K562 (cell line): ENCODE data around the gene DIPK1A. TPM values are rescaled to one million over a fixed set of nuclear protein-coding genes. Genes with fewer than 3 reads are reported as not detected.

Experiments used
- ATAC-seq: fragments of 200-7000 bp; cut with Tn5 transposase; 3 replicates; pipeline ENCODE4 v1.9.1; 2020; ENCODE audit warnings: moderate library complexity
- Bru-seq: library from RNA; stranded (reverse); fragments of 400-500 nt; gene quantifications from one replicate; lab custom pipeline; 2021; lab: Mats Ljungman, UMichigan
- BruChase-seq, 2 experiments: library from RNA; stranded (reverse); fragments of 400-500 nt; gene quantifications; one replicate each; lab custom pipeline; 2021; lab: Mats Ljungman, UMichigan
- BruUV-seq: library from RNA; stranded (reverse); fragments of 400-500 nt; replicated peaks from 2 replicates; lab custom pipeline; 2021; lab: Mats Ljungman, UMichigan
- CTCF ChIA-PET: fragments of 300-600 bp; formaldehyde crosslinking; extraction: SDS; loops from one replicate; lab custom pipeline; 2021; ENCODE audit warnings: low intra/inter-chr PET ratio; lab: Yijun Ruan, JAX
- POLR2A ChIA-PET: fragments of 300-600, 350-650 bp; sonication (Branson Sonifier 250); formaldehyde crosslinking; extraction: SDS; loops from one replicate; lab custom pipeline; 2021; ENCODE audit warnings: antibody characterized with exemption, inconsistent platforms; lab: Yijun Ruan, JAX
- DNase-seq, 4 experiments: peaks; one replicate each; pipeline versions ENCODE4 v3.0.0 to v3.0.0-alpha.2; 2011 to 2018; ENCODE audit warnings: low spot score in 3 of 4, mixed read lengths in 3 of 4; ENCODE audit errors: extremely low read depth in 1 of 4
- FAIRE-seq: peaks from 2 replicates; lab custom pipeline; 2011; peaks lifted over from hg19 to GRCh38; lab: Jason Lieb, UNC
- H2AFZ ChIP-seq: 2 replicates; pipeline ENCODE4 v1.6.0; 2011; ENCODE audit warnings: low read depth, low read length, control low read depth, inconsistent platforms
- H3K27ac ChIP-seq: fragments of 200-600 bp; 3 replicates; pipeline ENCODE4 v1.8.0; 2011; ENCODE audit warnings: low read depth, mild to moderate bottlenecking, control low read depth, inconsistent platforms, low read length, moderate library complexity, mixed read lengths; ENCODE audit errors: extremely low read depth
- H3K27me3 ChIP-seq, 2 experiments: fragments of 300-600 bp in 1 of 2; 2 replicates in 1 of 2; 3 replicates in 1 of 2; pipeline versions ENCODE4 v1.6.0 to v1.8.0; 2011; ENCODE audit warnings: inconsistent platforms in 2 of 2, low read length in 2 of 2, mild to moderate bottlenecking in 1 of 2, mixed read lengths in 1 of 2, moderate library complexity in 1 of 2; ENCODE audit not compliant: control insufficient read depth in 2 of 2, insufficient read depth in 2 of 2
- H3K36me3 ChIP-seq: fragments of 300-600 bp; 3 replicates; pipeline ENCODE4 v1.8.0; 2011; ENCODE audit warnings: mild to moderate bottlenecking, low read length, inconsistent platforms; ENCODE audit not compliant: control insufficient read depth, insufficient read depth
- H3K4me1 ChIP-seq, 2 experiments: fragments of 200-600 bp in 1 of 2; replicated peaks in 1 of 2; 2 replicates in 1 of 2; 3 replicates in 1 of 2; pipeline versions ENCODE4 v1.5.1 to v1.8.0; 2011; ENCODE audit warnings: inconsistent platforms in 2 of 2, low read length in 2 of 2, mild to moderate bottlenecking in 1 of 2, mixed read lengths in 1 of 2, moderate library complexity in 1 of 2; ENCODE audit not compliant: control insufficient read depth in 2 of 2, insufficient read depth in 2 of 2
- H3K4me2 ChIP-seq: 2 replicates; pipeline ENCODE4 v1.6.1; 2011; ENCODE audit warnings: low read length, control low read depth, inconsistent platforms, mixed read lengths; ENCODE audit not compliant: insufficient read depth
- H3K4me3 ChIP-seq: fragments of 200-600 bp; sonication (generic), shearing (Covaris generic); 2 replicates; pipeline ENCODE4 v1.5.1; 2016; ENCODE audit warnings: control low read depth, inconsistent platforms
- H3K79me2 ChIP-seq: fragments of 200-600 bp; 3 replicates; pipeline ENCODE4 v1.8.0; 2011; ENCODE audit warnings: low read length, inconsistent platforms; ENCODE audit not compliant: control insufficient read depth, insufficient read depth
- H3K9ac ChIP-seq, 2 experiments: 2 replicates each; pipeline versions ENCODE4 v1.6.0 to v1.6.1; 2011; ENCODE audit warnings: low read depth in 2 of 2, low read length in 2 of 2, control low read depth in 1 of 2, inconsistent platforms in 1 of 2, mild to moderate bottlenecking in 1 of 2, mixed read lengths in 1 of 2; ENCODE audit not compliant: insufficient read depth in 1 of 2
- H3K9me1 ChIP-seq: one replicate; pipeline ENCODE4 v1.6.0; 2011; ENCODE audit warnings: inconsistent platforms, mild to moderate bottlenecking, low read length, moderate library complexity; ENCODE audit not compliant: control insufficient read depth, insufficient read depth
- H3K9me3 ChIP-seq: replicated peaks from 2 replicates; pipeline ENCODE4 v1.5.1; 2011; ENCODE audit warnings: low read depth, low read length, inconsistent platforms; ENCODE audit not compliant: control insufficient read depth, insufficient read depth
- H4K20me1 ChIP-seq: replicated peaks from 2 replicates; pipeline ENCODE4 v1.6.1; 2011; ENCODE audit warnings: low read length, inconsistent platforms, mixed read lengths; ENCODE audit not compliant: control insufficient read depth, insufficient read depth
- CBFB ChIP-seq: sonication (generic); formaldehyde crosslinking; IDR thresholded peaks from 2 replicates; pipeline ENCODE4 v1.4.0; 2020; ENCODE audit warnings: mild to moderate bottlenecking, missing genetic modification reagents
- HNRNPH1 ChIP-seq: fragments of 200-400 bp; formaldehyde crosslinking; optimal IDR thresholded peaks from 2 replicates; pipeline ENCODE3; 2017; ENCODE audit warnings: low read depth, mild to moderate bottlenecking, low read length, moderate library complexity
- NR2F6 ChIP-seq: fragments of 450-650 bp; formaldehyde crosslinking; IDR thresholded peaks from 2 replicates; pipeline ENCODE4 v1.4.0; 2020; ENCODE audit warnings: mild to moderate bottlenecking
- RFX7 ChIP-seq: fragments of 250-450 bp; sonication (Bioruptor Pico); IDR thresholded peaks from 2 replicates; pipeline ENCODE4 v1.5.1; 2021; ENCODE audit warnings: mild to moderate bottlenecking
- SAFB2 ChIP-seq: fragments of 200-400 bp; formaldehyde crosslinking; IDR thresholded peaks from 2 replicates; pipeline ENCODE4 v1.6.1; 2018; ENCODE audit warnings: borderline replicate concordance, low read length, low read depth, moderate library complexity; ENCODE audit not compliant: severe bottlenecking
- THRAP3 ChIP-seq: fragments of 450-650 bp; IDR thresholded peaks from 2 replicates; pipeline ENCODE4 v1.6.1; 2016; ENCODE audit warnings: mild to moderate bottlenecking, inconsistent platforms, borderline replicate concordance
- ZNF175 ChIP-seq: fragments of 200-800 bp; sonication (Bioruptor generic); IDR thresholded peaks from 2 replicates; pipeline ENCODE4 v1.6.1; 2016; ENCODE audit warnings: low read depth, mild to moderate bottlenecking, missing genetic modification characterization, missing compliant biosample characterization
- ZNF311 ChIP-seq: fragments of 250-450 bp; sonication (Bioruptor Pico); IDR thresholded peaks from 2 replicates; pipeline ENCODE4 v1.4.0; 2020; ENCODE audit warnings: mild to moderate bottlenecking, moderate library complexity
- WGBS: fragments of 100-300 bp; shearing (Covaris generic); methylation state at CpG from one replicate; pipeline ENCODE4 v1.1.6; 2016; ENCODE audit warnings: low coverage, mixed read lengths; ENCODE audit not compliant: insufficient coverage; ENCODE audit errors: missing lambda C conversion rate; 5-methylcytosine and 5-hydroxymethylcytosine counted together
- in situ Hi-C: fragments of 300-500 bp; cut with MboI; formaldehyde crosslinking; loops from 4 replicates; pipeline ENCODE4 v1.15.0; 2018; ENCODE audit warnings: inconsistent platforms, mixed read lengths
- intact Hi-C: fragments of 100-400 bp; cut with micrococcal nuclease; formaldehyde crosslinking; loops from 2 replicates; pipeline ENCODE4 v1.14.2; 2022
- long read RNA-seq, 3 experiments: library from polyadenylated mRNA in 2 of 3; library from RNA in 1 of 3; unstranded in 2 of 3; stranded (forward) in 1 of 3; transcript quantifications; one replicate each; pipeline ENCODE4 v2.0.0, GENCODE V29; 2019 to 2022
- polyA minus RNA-seq, 3 experiments: library from RNA; depleted of rRNA, polyadenylated mRNA; stranded (reverse); fragments of >200 nt; gene quantifications; 2 replicates each; pipeline ENCODE4 v1.2.3, GENCODE V29; 2011
- polyA plus RNA-seq, 8 experiments: library from polyadenylated mRNA; depleted of rRNA in 4 of 8; stranded (reverse) in 5 of 8; unstranded in 3 of 8; fragments of >200 nt; fragmentation: Nextera tagmentation in 2 of 8; fragmentation: Illumina TruSeq in 1 of 8; extraction: Ambion mirVana in 2 of 8; extraction: Trizol in 1 of 8; gene quantifications; 2 replicates each; pipeline versions ENCODE4 v1.2.1 to v1.2.3, GENCODE V29; 2011 to 2014; ENCODE audit warnings: inconsistent platforms in 1 of 8, missing spikeins in 1 of 8
- total RNA-seq, 7 experiments: library from RNA; depleted of rRNA in 6 of 7; stranded (reverse); fragments of >200 nt in 6 of 7; fragmentation: Illumina TruSeq in 2 of 7; extraction: Trizol in 2 of 7; gene quantifications; 2 replicates each; pipeline versions ENCODE4 v1.2.1 to v1.2.3, GENCODE V29; 2011 to 2021; ENCODE audit warnings: low replicate concordance in 1 of 7
- TF ChIP-seq, protein P1 (sequence below), 2 experiments: fragments of 450-650 bp; IDR thresholded peaks; 2 replicates each; pipeline ENCODE4 v1.6.1; 2016
- TF ChIP-seq, protein P2 (sequence below): fragments of 450-650 bp; IDR thresholded peaks from 2 replicates; pipeline ENCODE4 v1.6.1; 2014; ENCODE audit warnings: low read depth, mild to moderate bottlenecking, moderate library complexity, borderline replicate concordance
- TF ChIP-seq, protein P3 (sequence below): conservative IDR thresholded peaks from 2 replicates; pipeline ENCODE4 v1.6.1; 2011; ENCODE audit warnings: low read depth, mild to moderate bottlenecking, low read length; ENCODE audit not compliant: control insufficient read depth

The DIPK1A gene
- 2.0 and 4.2 TPM in 2 replicates for total RNA-seq (2011; cell fraction: chromatin; rRNA removed; ENCODE audit: low replicate concordance)
- total RNA-seq (2011; cell fraction: nucleolus; rRNA removed), result 1.5 and 1.7 TPM in 2 replicates
- 3.3 and 4.8 TPM in 2 replicates for total RNA-seq (2011; cell fraction: nucleoplasm; rRNA removed)
- total RNA-seq (2014; rRNA removed), result 0.54 and 0.69 TPM in 2 replicates
- 1.3 and 1.9 TPM in 2 replicates for total RNA-seq (2014; rRNA removed; fragmentation: Illumina TruSeq; extraction: Trizol)
- total RNA-seq (2015; rRNA removed; fragmentation: Illumina TruSeq; extraction: Trizol), result 1.1 and 1.2 TPM in 2 replicates
- 1.3 TPM in 2 replicates for total RNA-seq (2021)
- polyA plus RNA-seq (2011; rRNA removed), result 1.4 and 2.0 TPM in 2 replicates
- polyA plus RNA-seq (2011; cell fraction: cytosol; rRNA removed), result 0.19 and 0.84 TPM in 2 replicates
- polyA plus RNA-seq (2011; cell fraction: nucleus; rRNA removed), result 0.51 TPM in 2 replicates
- 2.6 and 3.5 TPM in 2 replicates for polyA plus RNA-seq (2012)
- 1.5 TPM in 2 replicates for polyA plus RNA-seq (2014; fragmentation: Illumina TruSeq; extraction: Trizol)
- polyA plus RNA-seq (2014; fragmentation: Nextera tagmentation; extraction: Ambion mirVana), result 1 to 10 TPM; 2.4 to 2.5 TPM
- polyA plus RNA-seq (2014; rRNA removed), result 0.65 and 0.91 TPM in 2 replicates
- 2.1 and 2.7 TPM in 2 replicates for polyA minus RNA-seq (2011; rRNA and poly(A)+ RNA removed)
- polyA minus RNA-seq (2011; cell fraction: cytosol; rRNA and poly(A)+ RNA removed), result 0.73 and 0.76 TPM in 2 replicates
- 0.56 and 0.67 TPM in 2 replicates for polyA minus RNA-seq (2011; cell fraction: nucleus; rRNA and poly(A)+ RNA removed)
- Bru-seq, nascent RNA, result percentile 47 among the genes with signal in this experiment
- percentile 44 among the genes with signal in this experiment for BruChase-seq, experiment 1, labeled RNA remaining after a 2-hour chase
- percentile 46 among the genes with signal in this experiment for BruChase-seq, experiment 2, labeled RNA remaining after a 6-hour chase
- long read RNA-seq, experiment 1, transcript FAM69A-201 (5 exons, 2,574 nt), result major isoform, 6 of 16 reads
- long read RNA-seq, experiment 1, partial matches to known transcripts, result 0 of 16 reads
- long read RNA-seq, experiment 1, other reads (novel, unspliced or antisense), result 10 of 16 reads
- long read RNA-seq, experiment 2, partial matches to known transcripts, result 1 of 1 reads
- long read RNA-seq, experiment 2, other reads (novel, unspliced or antisense), result 0 of 1 reads
- long read RNA-seq, experiment 3, partial matches to known transcripts, result 0 of 3 reads
- long read RNA-seq, experiment 3, other reads (novel, unspliced or antisense), result 0 of 3 reads

DNA sequence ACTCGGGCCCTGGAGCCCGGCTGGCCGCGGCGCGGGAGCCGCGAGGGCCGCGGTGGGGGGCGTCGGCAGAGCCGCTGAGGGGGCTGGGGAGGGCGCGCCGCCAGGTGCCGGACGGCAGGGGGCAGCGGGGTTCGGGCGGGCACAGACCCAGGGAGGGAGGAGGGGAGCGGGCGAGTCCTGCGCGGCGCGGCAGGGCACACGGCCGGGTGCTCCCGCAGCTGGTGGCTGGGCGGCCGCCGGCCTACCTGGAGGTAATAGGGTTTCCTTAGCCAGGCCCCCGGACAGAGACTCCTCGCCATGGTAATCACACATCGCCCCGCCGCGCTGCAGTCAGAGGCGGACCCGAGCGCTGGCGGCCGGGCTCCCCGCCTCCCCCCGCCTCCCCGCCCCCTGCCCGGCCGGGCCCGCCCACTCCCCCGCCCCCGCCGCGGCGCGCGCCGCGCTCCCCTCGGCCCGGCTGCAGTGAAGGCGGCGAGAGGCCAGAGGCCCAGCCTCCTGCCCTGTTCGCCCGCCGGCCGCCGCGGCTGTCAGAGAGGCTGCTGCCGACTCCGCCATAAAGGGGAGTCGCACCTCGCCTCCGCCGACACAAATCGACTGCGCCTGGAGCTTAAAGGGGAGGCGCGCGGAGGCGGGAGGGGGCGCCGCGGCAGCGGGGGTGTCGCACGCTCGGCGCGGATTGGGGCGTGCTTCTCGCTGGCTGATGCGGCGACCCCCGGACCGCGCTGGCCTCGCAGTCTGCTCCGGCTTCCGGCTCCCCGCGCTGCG is at the start of gene DIPK1A:
DIPK1A (minus strand) TSS at position 332 of the 765 bp plus-strand sequence; CDS start at position 299, 33 bp downstream.
- Histone ChIP-seq H3K4me2 (peak within 1 kb of the TSS; percentile 86), H3K9me3 (no peaks in the 10 kb centered on the region), H3K4me3 (peak within 1 kb of the TSS; percentile 57), H3K36me3 (no peaks in the 10 kb centered on the region), H3K27ac (peak within 1 kb of the TSS; percentile 73), H2AFZ (peak within 1 kb of the TSS; percentile 96), H3K27me3 (no peaks in the 10 kb centered on the region), H3K79me2 (no peaks in the 10 kb centered on the region), H4K20me1 (no peaks in the 10 kb centered on the region), H3K9ac (peak within 1 kb of the TSS; percentile 78 to 95), H3K4me1 (peaks cover 24 to 25% of the 10 kb centered on the region in 2 experiments; a peak in 4 of 5 replicates), H3K9me1 (no peaks in the 10 kb centered on the region)
- peak; percentile 77 for ATAC-seq
- DNase-seq, result peak; percentile 75 to 93 (median 91)
- POLR2A ChIA-PET, result interaction anchor here (0.6 to 3.1 kb wide), 14 partner anchors 9 to 1457 kb away, joined by 3 to 20 read pairs (median 3); partner anchors contain the start of gene ABCD3
- intact Hi-C loops, result loop anchor here (2.0 kb wide), 1 partner anchor 33 kb away; no protein-coding TSS in a partner anchor
- 0% methylated on average over 30 of the region's 103 CpGs for whole genome bisulfite sequencing
- no TSS peak for BruUV-seq
- CTCF ChIA-PET, result interaction anchor here (0.7 to 3.9 kb wide), 2 partner anchors 102 to 1460 kb away, joined by 3 to 44 read pairs; no protein-coding TSS in a partner anchor
- in situ Hi-C loops, result loop anchor here (5.0 kb wide), 1 partner anchor 36 kb away; no protein-coding TSS in a partner anchor
- no peak for FAIRE-seq
- TF ChIP-seq THRAP3, result no peak
- TF ChIP-seq SAFB2, result no peak
- no peak for TF ChIP-seq ZNF175 (CRISPR knock-in tag)
- no peak for TF ChIP-seq RFX7 (CRISPR knock-in tag)
- no peak for TF ChIP-seq NR2F6 (CRISPR knock-in tag)
- TF ChIP-seq, protein P1, sequence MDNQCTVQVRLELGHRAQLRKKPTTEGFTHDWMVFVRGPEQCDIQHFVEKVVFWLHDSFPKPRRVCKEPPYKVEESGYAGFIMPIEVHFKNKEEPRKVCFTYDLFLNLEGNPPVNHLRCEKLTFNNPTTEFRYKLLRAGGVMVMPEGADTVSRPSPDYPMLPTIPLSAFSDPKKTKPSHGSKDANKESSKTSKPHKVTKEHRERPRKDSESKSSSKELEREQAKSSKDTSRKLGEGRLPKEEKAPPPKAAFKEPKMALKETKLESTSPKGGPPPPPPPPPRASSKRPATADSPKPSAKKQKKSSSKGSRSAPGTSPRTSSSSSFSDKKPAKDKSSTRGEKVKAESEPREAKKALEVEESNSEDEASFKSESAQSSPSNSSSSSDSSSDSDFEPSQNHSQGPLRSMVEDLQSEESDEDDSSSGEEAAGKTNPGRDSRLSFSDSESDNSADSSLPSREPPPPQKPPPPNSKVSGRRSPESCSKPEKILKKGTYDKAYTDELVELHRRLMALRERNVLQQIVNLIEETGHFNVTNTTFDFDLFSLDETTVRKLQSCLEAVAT (IDR thresholded peaks at IDR 0.05), result no peak
- TF ChIP-seq, protein P2, sequence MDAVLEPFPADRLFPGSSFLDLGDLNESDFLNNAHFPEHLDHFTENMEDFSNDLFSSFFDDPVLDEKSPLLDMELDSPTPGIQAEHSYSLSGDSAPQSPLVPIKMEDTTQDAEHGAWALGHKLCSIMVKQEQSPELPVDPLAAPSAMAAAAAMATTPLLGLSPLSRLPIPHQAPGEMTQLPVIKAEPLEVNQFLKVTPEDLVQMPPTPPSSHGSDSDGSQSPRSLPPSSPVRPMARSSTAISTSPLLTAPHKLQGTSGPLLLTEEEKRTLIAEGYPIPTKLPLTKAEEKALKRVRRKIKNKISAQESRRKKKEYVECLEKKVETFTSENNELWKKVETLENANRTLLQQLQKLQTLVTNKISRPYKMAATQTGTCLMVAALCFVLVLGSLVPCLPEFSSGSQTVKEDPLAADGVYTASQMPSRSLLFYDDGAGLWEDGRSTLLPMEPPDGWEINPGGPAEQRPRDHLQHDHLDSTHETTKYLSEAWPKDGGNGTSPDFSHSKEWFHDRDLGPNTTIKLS, result no peak
- no peak for TF ChIP-seq HNRNPH1
- TF ChIP-seq, protein P3, sequence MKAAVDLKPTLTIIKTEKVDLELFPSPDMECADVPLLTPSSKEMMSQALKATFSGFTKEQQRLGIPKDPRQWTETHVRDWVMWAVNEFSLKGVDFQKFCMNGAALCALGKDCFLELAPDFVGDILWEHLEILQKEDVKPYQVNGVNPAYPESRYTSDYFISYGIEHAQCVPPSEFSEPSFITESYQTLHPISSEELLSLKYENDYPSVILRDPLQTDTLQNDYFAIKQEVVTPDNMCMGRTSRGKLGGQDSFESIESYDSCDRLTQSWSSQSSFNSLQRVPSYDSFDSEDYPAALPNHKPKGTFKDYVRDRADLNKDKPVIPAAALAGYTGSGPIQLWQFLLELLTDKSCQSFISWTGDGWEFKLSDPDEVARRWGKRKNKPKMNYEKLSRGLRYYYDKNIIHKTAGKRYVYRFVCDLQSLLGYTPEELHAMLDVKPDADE, result no peak
- TF ChIP-seq ZNF311 (CRISPR knock-in tag), result no peak
- TF ChIP-seq CBFB (CRISPR knock-in tag), result no peak
